Erythroblast (primary cell): ENCODE data around the gene TXNL4A.

Experiments used
- DNase-seq, 2 experiments: peaks; one replicate each; lab custom pipeline; 2025; lab: John Stamatoyannopoulos, UW
- GATA1 ChIP-seq: IDR thresholded peaks from 2 replicates; pipeline ENCODE4 v1.6.1; 2011; ENCODE audit warnings: low read depth, mild to moderate bottlenecking, control low read depth, low read length, moderate library complexity
- POLR2A ChIP-seq: IDR thresholded peaks from 2 replicates; pipeline ENCODE4 v1.6.1; 2011; ENCODE audit warnings: mild to moderate bottlenecking, low read length

The TXNL4A gene

DNA sequence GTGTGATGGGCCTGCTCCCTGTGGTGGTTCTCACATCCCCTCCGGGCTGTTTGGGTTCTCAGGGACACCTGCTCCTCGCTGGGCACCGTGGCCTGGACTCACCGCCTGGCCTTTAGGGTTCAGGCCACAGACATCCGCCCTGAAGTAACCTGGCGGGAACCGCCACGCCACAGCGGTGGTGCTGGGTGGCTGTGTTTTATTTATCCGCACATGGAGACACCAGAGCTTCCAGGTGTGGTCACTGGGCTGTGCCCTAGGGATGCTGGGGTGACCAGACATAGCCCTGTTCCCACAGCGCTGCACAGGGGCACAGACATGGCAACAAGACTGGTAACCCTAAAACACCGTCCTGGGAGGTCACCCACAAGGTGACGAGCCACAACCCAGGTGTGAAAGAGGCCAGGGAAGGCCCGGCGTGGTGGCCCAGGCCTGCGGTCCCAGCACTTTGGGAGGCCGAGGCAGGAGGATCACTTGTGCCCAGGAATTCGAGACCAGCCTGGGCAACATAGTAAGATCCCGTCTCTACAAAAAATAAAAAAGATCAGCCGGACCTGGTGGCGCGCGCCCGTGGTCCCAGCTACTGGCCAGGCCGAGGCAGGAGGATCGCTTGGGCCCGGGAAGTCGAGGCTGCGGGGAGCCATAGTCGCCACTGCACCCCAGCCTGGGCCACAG is 24.6 kb downstream of the TXNL4A start:
- TF ChIP-seq GATA1 (no peak), POLR2A (no peak)
- DNase-seq, result no peak

DNA sequence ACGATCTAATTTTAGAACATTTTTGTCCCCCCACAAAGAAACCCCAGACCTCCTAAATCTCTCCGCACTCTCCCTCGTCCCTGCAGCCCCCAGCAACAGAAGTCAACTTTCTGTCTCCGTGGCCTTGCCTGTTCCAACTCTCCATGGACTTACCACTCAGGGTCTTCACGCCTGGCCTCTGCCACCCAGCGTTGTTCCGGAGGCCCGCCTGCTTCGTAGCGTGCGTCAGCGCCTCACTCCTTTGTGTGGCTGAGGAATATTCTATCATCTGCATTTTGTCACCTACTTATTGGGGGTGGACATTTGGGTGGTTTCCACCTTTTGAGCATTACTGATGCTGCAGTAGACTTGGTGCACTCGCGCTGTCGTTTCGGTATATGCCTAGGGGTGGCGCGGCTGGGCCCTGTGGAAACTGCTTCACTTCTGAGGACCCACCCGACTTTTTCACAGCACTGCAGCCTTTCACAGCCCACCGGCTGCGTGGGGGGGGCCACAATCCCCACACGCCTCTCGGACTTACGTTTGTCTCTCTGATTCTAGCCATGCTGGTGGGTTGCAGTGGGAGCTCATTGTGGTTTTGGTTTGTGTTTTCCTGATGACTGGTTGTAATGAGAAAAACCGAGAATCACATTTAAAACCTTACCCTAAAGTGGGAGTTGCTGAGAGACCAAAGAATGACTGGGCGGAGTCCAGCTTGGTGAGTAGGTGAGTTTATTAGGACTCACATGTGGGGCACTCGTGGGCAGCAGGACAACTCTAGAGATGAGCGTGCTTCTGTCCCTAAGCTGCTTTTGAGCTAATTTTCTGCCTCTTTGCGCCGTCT is 25.3 kb downstream of the TXNL4A start:
- DNase-seq, result no peak
- TF ChIP-seq GATA1, result no peak
- TF ChIP-seq POLR2A, result no peak

DNA sequence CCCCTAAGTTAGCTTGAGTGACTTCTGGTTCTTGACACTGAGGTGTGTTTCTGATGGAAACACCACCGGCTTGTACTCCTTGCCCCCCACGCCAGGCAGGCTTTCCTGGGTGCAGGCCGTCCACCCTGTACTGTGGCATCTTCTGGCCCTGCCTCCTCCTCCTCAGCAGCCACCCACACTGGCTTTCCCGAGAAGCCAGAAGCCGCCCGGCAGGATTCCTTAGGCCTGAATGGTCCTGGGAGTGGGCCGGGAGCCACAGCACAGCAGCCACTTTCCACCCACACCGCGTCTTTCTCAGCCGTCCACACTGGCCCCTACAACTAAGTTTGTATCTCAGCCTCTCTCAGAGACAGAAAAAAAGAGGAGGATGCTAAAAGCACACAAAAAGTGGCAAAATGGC is 26.1 kb downstream of the TXNL4A start:
- no peak for TF ChIP-seq GATA1
- TF ChIP-seq POLR2A, result no peak
- DNase-seq, result no peak

DNA sequence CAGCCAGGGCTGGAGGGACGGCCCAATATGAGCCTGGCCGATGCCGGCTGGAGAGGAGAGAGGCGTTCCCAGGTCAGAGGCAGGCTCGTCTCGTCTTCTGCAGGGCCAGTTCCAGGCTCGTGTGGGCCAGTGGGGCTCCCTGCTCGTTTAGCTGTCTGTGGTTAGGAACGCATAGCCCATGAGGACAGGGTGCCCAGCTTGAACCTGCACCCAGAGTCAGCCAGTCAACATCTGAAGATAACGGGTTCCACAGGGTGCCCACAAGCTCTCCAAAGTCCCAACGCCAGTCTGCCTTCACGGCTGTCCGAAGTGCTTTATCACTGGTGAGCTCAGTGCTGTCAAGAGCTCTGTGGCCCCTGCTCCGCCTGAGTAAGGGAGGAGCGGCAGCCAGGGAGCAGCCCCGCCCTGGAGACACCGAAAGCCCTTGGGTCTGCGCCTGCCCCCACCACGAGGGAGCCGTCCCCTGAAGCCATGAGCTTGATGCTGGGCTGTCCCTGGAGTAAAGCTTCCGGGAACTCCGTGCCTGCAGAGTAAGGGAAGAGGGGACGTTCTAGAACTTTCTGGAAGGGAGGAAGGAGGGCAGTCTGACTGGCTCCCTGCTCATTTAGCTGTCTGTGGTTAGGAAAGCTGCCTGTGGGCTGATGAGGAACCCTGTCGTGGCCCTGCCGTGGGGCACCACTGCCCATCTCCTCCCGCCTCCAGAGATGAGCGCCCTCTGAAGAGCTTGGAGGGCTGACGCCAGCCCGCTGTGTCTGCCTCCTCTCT is 26.7 kb downstream of the TXNL4A start:
- DNase-seq, result peak; percentile 84 to 85
- TF ChIP-seq POLR2A, result peak; percentile 27
- TF ChIP-seq GATA1, result no peak

DNA sequence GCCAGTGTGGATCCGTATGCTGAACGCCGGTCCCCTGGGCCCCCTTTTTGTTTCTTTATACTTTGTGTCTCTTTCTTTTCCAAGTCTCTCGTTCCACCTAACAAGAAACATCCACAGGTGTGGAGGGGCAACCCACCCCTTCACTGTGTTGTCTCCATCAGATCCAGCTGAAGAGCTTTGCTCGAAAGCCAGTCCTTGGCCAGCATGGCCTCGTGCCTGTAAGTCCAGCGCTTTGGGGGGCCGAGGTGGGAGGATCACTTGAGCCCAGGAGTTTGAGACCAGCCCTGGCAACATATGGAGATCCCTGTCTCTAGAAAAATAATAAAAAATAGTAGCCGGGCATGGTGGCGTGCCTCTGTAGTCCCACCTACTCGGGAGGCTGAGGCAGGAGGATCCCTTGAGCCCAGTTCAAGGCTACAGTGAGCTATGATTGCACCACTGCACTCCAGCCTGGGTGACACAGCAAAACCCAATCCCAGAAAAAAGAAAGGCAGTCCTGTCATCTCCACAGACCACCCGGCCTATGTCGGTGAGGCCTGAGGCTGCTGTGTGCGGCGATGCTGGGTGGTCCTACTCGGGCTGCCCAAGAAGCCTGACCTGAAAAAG is 27.3 kb downstream of the TXNL4A start:
- TF ChIP-seq POLR2A (no peak), GATA1 (no peak)
- DNase-seq, result peak in 1 of 2 experiments; percentile 57

DNA sequence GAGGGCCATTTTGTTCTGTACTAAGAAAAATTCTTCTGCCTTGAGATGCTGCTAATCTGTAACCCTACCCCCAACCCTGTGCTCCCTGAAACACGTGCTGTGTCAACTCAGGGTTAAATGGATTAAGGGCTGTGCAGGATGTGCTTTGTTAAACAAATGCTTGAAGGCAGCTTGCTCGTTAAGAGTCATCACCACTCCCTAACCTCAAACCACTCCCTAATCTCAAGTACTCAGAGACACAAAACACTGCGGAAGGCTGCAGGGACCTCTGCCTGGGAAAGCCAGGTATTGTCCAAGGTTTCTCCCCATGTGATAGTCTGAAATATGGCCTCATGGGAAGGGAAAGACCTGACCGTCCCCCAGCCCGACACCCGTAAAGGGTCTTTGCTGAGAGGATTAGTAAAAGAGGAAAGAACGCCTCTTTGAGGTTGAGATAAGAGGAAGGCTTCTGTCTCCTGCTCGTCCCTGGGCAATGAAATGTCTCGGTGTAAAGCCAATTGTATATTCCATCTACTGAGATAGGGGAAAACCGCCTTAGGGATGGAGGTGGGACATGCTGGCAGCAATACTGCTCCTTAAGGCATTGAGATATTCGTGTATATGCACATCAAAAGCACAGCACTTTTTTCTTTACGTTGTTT is 28.1 kb downstream of the TXNL4A start:
- peak; percentile 57 to 70 for DNase-seq
- TF ChIP-seq POLR2A, result peak; percentile 24

DNA sequence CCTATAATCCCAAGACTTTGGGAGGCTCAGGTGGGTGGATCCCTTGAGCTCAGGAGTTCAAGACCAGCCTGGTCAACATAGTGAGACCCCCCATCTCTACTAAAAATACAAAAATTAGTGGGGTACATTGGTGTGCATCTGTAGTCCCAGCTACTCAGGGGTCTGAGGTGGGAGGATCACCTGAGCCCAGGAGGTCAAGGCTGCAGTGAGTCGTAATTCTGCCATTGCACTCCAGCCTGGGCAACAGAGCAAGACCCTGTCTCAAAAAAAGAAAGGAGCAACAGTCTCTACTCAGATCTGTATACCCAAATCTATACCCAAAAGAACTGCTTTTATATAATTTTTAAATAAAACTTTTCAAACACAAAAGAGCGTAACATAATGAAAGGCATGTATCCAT is 29.4 kb downstream of the TXNL4A start:
- TF ChIP-seq POLR2A (no peak), GATA1 (no peak)
- DNase-seq, result no peak

DNA sequence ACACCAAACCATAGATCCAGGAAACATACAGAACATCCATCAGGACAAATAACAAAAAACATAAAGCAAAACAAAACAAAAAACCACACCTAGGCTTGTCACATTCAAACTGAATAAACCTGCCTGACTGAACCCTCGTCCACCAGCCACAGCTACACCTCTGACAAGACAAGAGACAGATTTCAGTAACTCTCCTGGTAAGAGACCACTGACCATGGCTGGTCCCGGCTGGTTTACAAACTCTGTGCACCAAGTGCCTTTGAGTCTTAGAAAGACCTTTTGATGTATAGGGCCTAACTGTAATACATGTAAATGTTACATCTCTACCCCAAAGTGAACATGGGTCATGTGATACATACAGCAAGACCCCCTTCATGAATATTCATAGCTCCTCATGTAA is 32.1 kb downstream of the TXNL4A start:
- TF ChIP-seq POLR2A, result no peak

DNA sequence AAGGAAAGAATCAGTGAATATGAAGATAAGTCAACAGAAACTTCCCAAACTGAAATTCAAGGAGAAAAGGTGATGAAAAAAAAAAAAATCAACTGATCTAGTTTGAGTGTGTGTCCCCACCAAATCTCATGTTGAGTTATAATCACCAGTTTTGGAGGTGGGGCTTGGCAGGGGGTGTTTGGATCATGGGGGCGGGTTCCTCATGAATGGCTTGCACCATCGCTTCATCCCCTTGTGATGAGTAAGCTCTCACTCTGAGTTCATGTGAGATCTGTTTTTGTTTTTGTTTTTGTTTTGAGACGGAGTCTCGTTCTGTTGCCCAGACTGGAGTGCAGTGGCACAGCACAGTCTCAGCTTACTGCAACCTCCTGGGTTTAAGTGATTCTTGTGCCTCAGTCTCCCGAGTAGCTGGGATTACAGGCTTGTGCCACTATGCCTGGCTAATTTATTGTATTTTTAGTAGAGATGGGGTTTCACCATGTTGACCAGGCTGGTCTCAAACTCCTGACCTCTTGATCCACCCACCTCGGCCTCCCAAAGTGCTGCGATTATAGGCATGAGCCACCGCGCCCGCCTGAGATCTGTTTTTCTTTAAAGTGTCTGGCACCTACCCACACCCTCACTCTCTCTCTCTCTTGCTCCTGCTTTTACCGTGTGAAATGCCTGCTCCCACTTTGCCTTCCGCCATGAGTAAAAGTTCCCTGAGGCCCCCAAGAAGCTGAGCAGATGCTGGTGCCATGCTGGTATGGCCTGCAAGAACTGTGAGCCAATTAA is 32.9 kb downstream of the TXNL4A start:
- DNase-seq, result no peak
- TF ChIP-seq POLR2A, result no peak
- no peak for TF ChIP-seq GATA1

More for the DNA sequence above, 32.1 kb downstream of the TXNL4A start:
- no peak for DNase-seq

DNA sequence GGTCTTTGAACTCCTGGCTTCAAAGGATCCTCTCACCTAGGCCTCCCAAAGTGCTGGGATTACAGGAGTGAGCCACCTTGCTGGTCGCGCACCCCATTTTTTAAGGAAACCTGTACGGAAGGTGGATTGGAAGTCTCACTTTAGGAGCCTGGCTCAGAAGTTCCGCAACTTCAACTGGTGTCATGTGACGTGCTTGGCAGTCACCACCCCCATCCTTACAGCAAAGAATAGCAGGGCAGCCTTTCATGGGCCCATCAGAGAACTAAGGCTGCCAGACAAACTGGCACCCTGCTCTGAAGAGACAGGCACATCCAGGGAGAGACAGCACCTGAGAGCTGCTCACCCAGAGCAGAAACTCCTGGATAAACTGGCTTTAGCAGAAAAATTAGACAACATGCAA is 33.6 kb downstream of the TXNL4A start:
- TF ChIP-seq POLR2A, result no peak
- no peak for TF ChIP-seq GATA1
- DNase-seq, result no peak

DNA sequence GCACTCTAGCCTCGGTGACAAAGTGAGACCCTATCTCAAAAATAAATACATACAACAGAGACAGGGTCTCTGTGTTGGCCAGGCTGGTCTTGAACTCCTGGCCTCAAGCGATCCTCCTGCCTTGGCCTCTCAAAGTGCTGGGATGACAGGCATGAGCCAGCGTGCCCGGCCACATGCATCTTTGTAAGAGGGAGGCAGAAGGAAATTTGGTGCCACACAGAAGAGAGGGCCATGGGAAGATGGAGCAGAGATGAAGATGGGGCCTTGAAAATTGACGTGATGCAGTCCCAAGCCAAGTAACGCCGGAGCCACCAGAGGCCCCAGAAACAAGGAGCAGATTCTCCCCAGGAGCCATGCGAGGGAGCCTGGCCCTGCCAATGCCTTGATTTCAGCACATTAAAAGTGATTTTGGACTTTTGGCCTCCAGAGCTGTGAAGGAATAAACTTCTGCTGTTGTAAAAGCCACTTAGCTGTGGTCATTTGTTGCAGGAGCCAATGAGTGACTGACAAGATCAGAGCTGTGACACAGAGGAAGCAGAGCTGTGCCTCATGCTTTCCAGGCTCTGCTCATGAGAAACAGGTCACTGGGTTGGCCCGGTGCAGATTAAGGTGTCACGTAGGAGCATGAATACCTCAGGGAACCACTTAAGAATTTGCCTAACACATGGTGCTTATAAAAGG is 34.3 kb downstream of the TXNL4A start:
- TF ChIP-seq POLR2A, result no peak
- no peak for TF ChIP-seq GATA1
- peak in 1 of 2 experiments; percentile 32 for DNase-seq

DNA sequence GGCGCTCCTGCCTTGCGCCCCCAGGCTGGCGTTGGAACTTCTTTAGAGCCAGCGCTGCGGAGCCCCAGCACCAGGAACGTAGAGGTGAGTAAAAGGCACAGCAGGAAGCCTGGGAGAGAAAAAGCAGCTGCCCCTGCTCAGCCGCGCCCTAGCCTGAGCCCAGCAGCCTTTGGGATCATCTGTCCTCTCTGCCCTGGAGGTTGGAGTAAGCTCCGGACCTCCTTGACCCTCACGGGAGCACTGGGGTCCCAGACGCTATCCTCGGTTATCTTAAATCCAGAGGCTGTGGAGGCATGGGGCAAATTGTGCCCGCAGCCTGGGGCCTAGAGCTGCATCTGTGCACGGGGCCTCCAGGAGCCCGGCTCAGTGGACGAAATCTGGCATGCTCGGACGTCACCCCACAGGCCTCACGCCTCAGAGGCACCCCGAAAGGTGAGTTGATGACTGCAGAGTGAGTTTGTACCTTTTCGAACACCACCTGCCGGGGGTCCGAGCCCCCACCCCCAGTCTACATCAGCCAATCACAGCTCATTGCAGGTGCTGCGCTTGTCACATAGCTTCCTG is 35.3 kb downstream of the TXNL4A start:
- DNase-seq, result no peak
- TF ChIP-seq POLR2A (no peak), GATA1 (no peak)
